WTC11 (cell line): Measurements from ENCODE around the gene PTPN3.

Experiments used
- ATF1 ChIP-seq: sonication (generic); formaldehyde crosslinking; IDR thresholded peaks from 2 replicates; pipeline ENCODE4 v1.8.1; 2023; ENCODE audit warnings: mild to moderate bottlenecking, moderate library complexity, missing genetic modification reagents
- CREB1 ChIP-seq: sonication (generic); formaldehyde crosslinking; IDR thresholded peaks from 2 replicates; pipeline ENCODE4 v1.8.0; 2023; ENCODE audit warnings: mild to moderate bottlenecking, missing genetic modification reagents
- ELF4 ChIP-seq: sonication (generic); formaldehyde crosslinking; IDR thresholded peaks from 2 replicates; pipeline ENCODE4 v1.8.1; 2022; ENCODE audit warnings: low read depth, mild to moderate bottlenecking, moderate library complexity, missing genetic modification reagents
- ESRRA ChIP-seq: sonication (generic); formaldehyde crosslinking; IDR thresholded peaks from 2 replicates; pipeline ENCODE4 v1.8.1; 2022; ENCODE audit warnings: mild to moderate bottlenecking, missing genetic modification reagents, borderline replicate concordance
- FOXP1 ChIP-seq: sonication (generic); formaldehyde crosslinking; IDR thresholded peaks from 2 replicates; pipeline ENCODE4 v1.8.0; 2022; ENCODE audit warnings: missing genetic modification reagents, mild to moderate bottlenecking, moderate library complexity, borderline replicate concordance
- JUN ChIP-seq: sonication (generic); formaldehyde crosslinking; IDR thresholded peaks from 2 replicates; pipeline ENCODE4 v1.8.0; 2023; ENCODE audit warnings: mild to moderate bottlenecking, missing genetic modification reagents
- MYBL2 ChIP-seq: sonication (generic); formaldehyde crosslinking; IDR thresholded peaks from 2 replicates; pipeline ENCODE4 v1.8.1; 2023; ENCODE audit warnings: mild to moderate bottlenecking, moderate library complexity, missing genetic modification reagents
- OVOL2 ChIP-seq: fragments of 250-450 bp; sonication (Bioruptor Pico); IDR thresholded peaks from 2 replicates; pipeline ENCODE4 v1.9.0; 2021; ENCODE audit warnings: mild to moderate bottlenecking, borderline replicate concordance
- SMAD3 ChIP-seq: sonication (generic); formaldehyde crosslinking; IDR thresholded peaks from 2 replicates; pipeline ENCODE4 v1.8.0; 2022; ENCODE audit warnings: missing genetic modification reagents, mild to moderate bottlenecking, borderline replicate concordance
- TF ChIP-seq, protein P1 (sequence below): fragments of 200-600 bp; IDR thresholded peaks from 2 replicates; pipeline ENCODE4 v1.8.0; 2022; ENCODE audit warnings: antibody characterized with exemption
- TF ChIP-seq, protein P2 (sequence below): sonication (generic); formaldehyde crosslinking; IDR thresholded peaks from 2 replicates; pipeline ENCODE4 v1.8.1; 2023; ENCODE audit warnings: mild to moderate bottlenecking, moderate library complexity, missing genetic modification reagents
- TF ChIP-seq, protein P3 (sequence below): sonication (generic); formaldehyde crosslinking; IDR thresholded peaks from 2 replicates; pipeline ENCODE4 v1.8.1; 2022; ENCODE audit warnings: missing genetic modification reagents, borderline replicate concordance

DNA sequence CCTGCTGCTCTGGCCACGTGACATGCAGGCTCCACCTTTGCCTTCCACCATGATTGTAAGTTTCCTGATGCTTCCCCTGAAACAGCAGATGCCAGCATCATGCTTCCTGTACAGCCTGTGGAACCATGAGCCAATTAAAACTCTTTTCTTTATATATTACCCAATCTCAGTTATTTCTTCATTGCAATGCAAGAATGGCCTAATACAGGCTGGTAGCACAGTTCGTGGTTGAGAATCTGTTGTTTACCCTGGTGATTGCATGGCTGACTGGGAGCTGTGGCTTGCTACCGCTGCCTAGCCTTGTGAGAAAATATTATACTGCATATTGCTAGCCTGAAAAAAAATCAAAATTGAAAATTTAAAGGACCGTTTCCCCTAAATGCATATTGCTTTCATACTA is 44.8 kb upstream of the PTPN3 start:
- TF ChIP-seq ESRRA (CRISPR knock-in tag) = no peak
- TF ChIP-seq, protein P1, sequence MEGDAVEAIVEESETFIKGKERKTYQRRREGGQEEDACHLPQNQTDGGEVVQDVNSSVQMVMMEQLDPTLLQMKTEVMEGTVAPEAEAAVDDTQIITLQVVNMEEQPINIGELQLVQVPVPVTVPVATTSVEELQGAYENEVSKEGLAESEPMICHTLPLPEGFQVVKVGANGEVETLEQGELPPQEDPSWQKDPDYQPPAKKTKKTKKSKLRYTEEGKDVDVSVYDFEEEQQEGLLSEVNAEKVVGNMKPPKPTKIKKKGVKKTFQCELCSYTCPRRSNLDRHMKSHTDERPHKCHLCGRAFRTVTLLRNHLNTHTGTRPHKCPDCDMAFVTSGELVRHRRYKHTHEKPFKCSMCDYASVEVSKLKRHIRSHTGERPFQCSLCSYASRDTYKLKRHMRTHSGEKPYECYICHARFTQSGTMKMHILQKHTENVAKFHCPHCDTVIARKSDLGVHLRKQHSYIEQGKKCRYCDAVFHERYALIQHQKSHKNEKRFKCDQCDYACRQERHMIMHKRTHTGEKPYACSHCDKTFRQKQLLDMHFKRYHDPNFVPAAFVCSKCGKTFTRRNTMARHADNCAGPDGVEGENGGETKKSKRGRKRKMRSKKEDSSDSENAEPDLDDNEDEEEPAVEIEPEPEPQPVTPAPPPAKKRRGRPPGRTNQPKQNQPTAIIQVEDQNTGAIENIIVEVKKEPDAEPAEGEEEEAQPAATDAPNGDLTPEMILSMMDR = no peak
- no peak for TF ChIP-seq SMAD3 (CRISPR knock-in tag)
- no peak for TF ChIP-seq CREB1
- TF ChIP-seq MYBL2 (CRISPR knock-in tag) = no peak
- TF ChIP-seq, protein P2, sequence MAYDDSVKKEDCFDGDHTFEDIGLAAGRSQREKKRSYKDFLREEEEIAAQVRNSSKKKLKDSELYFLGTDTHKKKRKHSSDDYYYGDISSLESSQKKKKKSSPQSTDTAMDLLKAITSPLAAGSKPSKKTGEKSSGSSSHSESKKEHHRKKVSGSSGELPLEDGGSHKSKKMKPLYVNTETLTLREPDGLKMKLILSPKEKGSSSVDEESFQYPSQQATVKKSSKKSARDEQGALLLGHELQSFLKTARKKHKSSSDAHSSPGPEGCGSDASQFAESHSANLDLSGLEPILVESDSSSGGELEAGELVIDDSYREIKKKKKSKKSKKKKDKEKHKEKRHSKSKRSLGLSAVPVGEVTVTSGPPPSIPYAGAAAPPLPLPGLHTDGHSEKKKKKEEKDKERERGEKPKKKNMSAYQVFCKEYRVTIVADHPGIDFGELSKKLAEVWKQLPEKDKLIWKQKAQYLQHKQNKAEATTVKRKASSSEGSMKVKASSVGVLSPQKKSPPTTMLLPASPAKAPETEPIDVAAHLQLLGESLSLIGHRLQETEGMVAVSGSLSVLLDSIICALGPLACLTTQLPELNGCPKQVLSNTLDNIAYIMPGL (CRISPR knock-in tag) = no peak
- no peak for TF ChIP-seq JUN (CRISPR knock-in tag)
- no peak for TF ChIP-seq OVOL2 (CRISPR knock-in tag)
- TF ChIP-seq, protein P3, sequence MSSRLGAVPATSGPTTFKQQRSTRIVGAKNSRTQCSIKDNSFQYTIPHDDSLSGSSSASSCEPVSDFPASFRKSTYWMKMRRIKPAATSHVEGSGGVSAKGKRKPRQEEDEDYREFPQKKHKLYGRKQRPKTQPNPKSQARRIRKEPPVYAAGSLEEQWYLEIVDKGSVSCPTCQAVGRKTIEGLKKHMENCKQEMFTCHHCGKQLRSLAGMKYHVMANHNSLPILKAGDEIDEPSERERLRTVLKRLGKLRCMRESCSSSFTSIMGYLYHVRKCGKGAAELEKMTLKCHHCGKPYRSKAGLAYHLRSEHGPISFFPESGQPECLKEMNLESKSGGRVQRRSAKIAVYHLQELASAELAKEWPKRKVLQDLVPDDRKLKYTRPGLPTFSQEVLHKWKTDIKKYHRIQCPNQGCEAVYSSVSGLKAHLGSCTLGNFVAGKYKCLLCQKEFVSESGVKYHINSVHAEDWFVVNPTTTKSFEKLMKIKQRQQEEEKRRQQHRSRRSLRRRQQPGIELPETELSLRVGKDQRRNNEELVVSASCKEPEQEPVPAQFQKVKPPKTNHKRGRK (CRISPR knock-in tag) = no peak
- no peak for TF ChIP-seq FOXP1 (CRISPR knock-in tag)
- TF ChIP-seq ATF1 = no peak
- no peak for TF ChIP-seq ELF4
